IPS DF 6.9 (cell line): Measurements from ENCODE around the gene VAPA.
"Not testable (repeated sequence)": the region's sequence is repeated elsewhere in the genome, so short reads cannot be mapped to it uniquely, and the experiment has no call there.

Experiments
- DNase-seq: peaks from one replicate; pipeline ENCODE4 v3.0.0-alpha.2; 2013; ENCODE audit warnings: low read depth, low spot score
- H3K27ac ChIP-seq: one replicate; pipeline ENCODE4 v1.5.1; 2013; ENCODE audit warnings: low read length, control low read depth
- H3K27me3 ChIP-seq: 2 replicates; pipeline ENCODE4 v1.6.1; 2013; ENCODE audit warnings: mild to moderate bottlenecking, low read length; ENCODE audit not compliant: control insufficient read depth, insufficient read depth
- H3K36me3 ChIP-seq: 2 replicates; pipeline ENCODE4 v1.6.1; 2013; ENCODE audit warnings: low read length; ENCODE audit not compliant: control insufficient read depth, insufficient read depth
- H3K4me1 ChIP-seq: 2 replicates; pipeline ENCODE4 v1.6.1; 2013; ENCODE audit warnings: low read length; ENCODE audit not compliant: control insufficient read depth, insufficient read depth
- H3K4me3 ChIP-seq: 2 replicates; pipeline ENCODE4 v1.5.1; 2013; ENCODE audit warnings: mild to moderate bottlenecking, low read length
- H3K9me3 ChIP-seq: 2 replicates; pipeline ENCODE4 v1.6.1; 2013; ENCODE audit warnings: low read length, inconsistent platforms; ENCODE audit not compliant: control insufficient read depth, insufficient read depth
- WGBS: extraction: QIAGEN DNeasy Blood & Tissue Kit; methylation state at CpG from one replicate; pipeline ENCODE4 v1.1.7; 2013; ENCODE audit warnings: mixed read lengths, missing lambda C conversion rate; ENCODE audit not compliant: insufficient read length, insufficient coverage; 5-methylcytosine and 5-hydroxymethylcytosine counted together

VAPA gene

GRCh38 chr18:9887992-9888391, 25.8 kb upstream of the VAPA start:
- no CpG with 5 or more reads among the region's 5 CpGs for WGBS
- Histone ChIP-seq H3K27me3 (no peaks in the 10 kb centered on the region), H3K36me3 (no peaks in the 10 kb centered on the region), H3K27ac (no peak overlapping the region), H3K9me3 (no peaks in the 10 kb centered on the region), H3K4me3 (no peak overlapping the region; the same call in 1 of the 2 replicates), H3K4me1 (no peaks in the 10 kb centered on the region)
- DNase-seq: no peak

GRCh38 chr18:9890196-9890595, 23.6 kb upstream of the VAPA start:
- Histone ChIP-seq H3K36me3 (no peaks in the 10 kb centered on the region), H3K27me3 (no peaks in the 10 kb centered on the region), H3K4me3 (no peak overlapping the region), H3K27ac (no peak overlapping the region), H3K9me3 (no peaks in the 10 kb centered on the region), H3K4me1 (no peaks in the 10 kb centered on the region)
- WGBS: no CpG with 5 or more reads among the region's 5 CpGs
- DNase-seq: no peak

- no peak for DNase-seq
- no peak overlapping the region for H3K27ac ChIP-seq
- no peaks in the 10 kb centered on the region for H3K36me3 ChIP-seq
- H3K9me3 ChIP-seq: no peaks in the 10 kb centered on the region
- WGBS: no CpG with 5 or more reads among the region's 1 CpG
- no peak overlapping the region for H3K4me3 ChIP-seq
- no peaks in the 10 kb centered on the region for H3K27me3 ChIP-seq
- no peaks in the 10 kb centered on the region for H3K4me1 ChIP-seq
These were observed 22.9 kb upstream of the VAPA start for GRCh38 chr18:9890957-9891356.

GRCh38 chr18:9891515-9891914, 22.3 kb upstream of the VAPA start:
- not testable (repeated sequence) for DNase-seq, H3K27ac ChIP-seq, H3K4me1 ChIP-seq, H3K36me3 ChIP-seq, H3K9me3 ChIP-seq, H3K27me3 ChIP-seq, H3K4me3 ChIP-seq
- WGBS: no CpG with 5 or more reads among the region's 4 CpGs

- DNase-seq: no peak
- Histone ChIP-seq H3K9me3 (no peaks in the 10 kb centered on the region), H3K4me1 (no peaks in the 10 kb centered on the region), H3K36me3 (no peaks in the 10 kb centered on the region), H3K27ac (no peak overlapping the region), H3K27me3 (no peaks in the 10 kb centered on the region), H3K4me3 (no peak overlapping the region)
- no CpG with 5 or more reads among the region's 6 CpGs for WGBS
These were observed 19.3 kb upstream of the VAPA start for GRCh38 chr18:9894454-9895068.

- no CpG with 5 or more reads among the region's 5 CpGs for WGBS
- no peak for DNase-seq
- Histone ChIP-seq H3K4me3 (no peak overlapping the region), H3K36me3 (no peaks in the 10 kb centered on the region), H3K4me1 (no peaks in the 10 kb centered on the region), H3K27me3 (no peaks in the 10 kb centered on the region), H3K27ac (no peak overlapping the region), H3K9me3 (no peaks in the 10 kb centered on the region)
These were observed 16.7 kb upstream of the VAPA start for GRCh38 chr18:9897129-9897528.

GRCh38 chr18:9897787-9898291, 16.0 kb upstream of the VAPA start:
- H3K4me1 ChIP-seq, H3K27me3 ChIP-seq, DNase-seq, H3K36me3 ChIP-seq, H3K4me3 ChIP-seq, H3K27ac ChIP-seq, H3K9me3 ChIP-seq: not testable (repeated sequence)
- WGBS: no CpG with 5 or more reads among the region's 10 CpGs

GRCh38 chr18:9898792-9899549, 14.8 kb upstream of the VAPA start:
- Histone ChIP-seq H3K9me3 (no peaks in the 10 kb centered on the region), H3K4me1 (no peaks in the 10 kb centered on the region), H3K27me3 (no peaks in the 10 kb centered on the region), H3K27ac (no peak overlapping the region), H3K4me3 (no peak overlapping the region), H3K36me3 (no peaks in the 10 kb centered on the region)
- WGBS: 100% methylated on average over 2 of the region's 11 CpGs
- DNase-seq: no peak

- H3K4me3 ChIP-seq, H3K36me3 ChIP-seq, H3K4me1 ChIP-seq, H3K27ac ChIP-seq, H3K9me3 ChIP-seq, DNase-seq, H3K27me3 ChIP-seq: not testable (repeated sequence)
- WGBS: no CpG with 5 or more reads among the region's 1 CpG
These were observed 14.3 kb upstream of the VAPA start for GRCh38 chr18:9899550-9899930.

GRCh38 chr18:9900699-9901098, 13.1 kb upstream of the VAPA start:
- WGBS: no CpG with 5 or more reads among the region's 7 CpGs
- H3K4me1 ChIP-seq: no peaks in the 10 kb centered on the region

GRCh38 chr18:9901377-9901776, 12.4 kb upstream of the VAPA start:
- Histone ChIP-seq H3K4me1 (no peaks in the 10 kb centered on the region), H3K4me3 (no peak overlapping the region), H3K27me3 (no peaks in the 10 kb centered on the region), H3K9me3 (no peaks in the 10 kb centered on the region), H3K27ac (no peak overlapping the region), H3K36me3 (no peaks in the 10 kb centered on the region)
- no peak for DNase-seq
- no CpG with 5 or more reads among the region's 3 CpGs for WGBS

More at GRCh38 chr18:9900699-9901098, 13.1 kb upstream of the VAPA start:
- no peaks in the 10 kb centered on the region for H3K36me3 ChIP-seq
- no peak overlapping the region for H3K27ac ChIP-seq
- no peak for DNase-seq
- H3K27me3 ChIP-seq: no peaks in the 10 kb centered on the region
- H3K4me3 ChIP-seq: no peak overlapping the region
- H3K9me3 ChIP-seq: no peaks in the 10 kb centered on the region
